KMS-11 (cell line): ENCODE results near the gene C2CD4A.

Experiments
- H2AFZ ChIP-seq: fragments of 200-600 bp; sonication (generic); 2 replicates; pipeline ENCODE4 v1.6.1; 2016; ENCODE audit warnings: antibody characterized with exemption, mixed run types, low read depth
- H3K27ac ChIP-seq: fragments of 200-600 bp; sonication (generic); 2 replicates; pipeline ENCODE4 v1.6.1; 2016; ENCODE audit warnings: mild to moderate bottlenecking, mixed run types
- H3K27me3 ChIP-seq: fragments of 200-600 bp; sonication (generic); 2 replicates; pipeline ENCODE4 v1.6.1; 2017; ENCODE audit warnings: mild to moderate bottlenecking, low read depth, mixed run types, moderate library complexity; ENCODE audit not compliant: insufficient read depth
- H3K36me3 ChIP-seq: fragments of 200-600 bp; sonication (generic); 2 replicates; pipeline ENCODE4 v1.6.1; 2017; ENCODE audit warnings: mild to moderate bottlenecking, mixed run types; ENCODE audit not compliant: insufficient read depth
- H3K4me1 ChIP-seq: fragments of 200-600 bp; sonication (generic); 2 replicates; pipeline ENCODE4 v1.6.1; 2016; ENCODE audit warnings: mild to moderate bottlenecking, low read depth, mixed run types; ENCODE audit not compliant: poor library complexity, severe bottlenecking
- H3K4me2 ChIP-seq: fragments of 200-600 bp; sonication (generic); 2 replicates; pipeline ENCODE4 v1.7.0; 2016; ENCODE audit warnings: mild to moderate bottlenecking, mixed run types
- H3K4me3 ChIP-seq: fragments of 200-600 bp; sonication (generic); IDR thresholded peaks from 2 replicates; pipeline ENCODE4 v1.6.1; 2017; ENCODE audit warnings: low read depth, low read length, mixed read lengths; ENCODE audit not compliant: insufficient read depth
- H3K79me2 ChIP-seq: fragments of 200-600 bp; sonication (generic); 2 replicates; pipeline ENCODE4 v1.6.1; 2016; ENCODE audit warnings: low read depth, mixed run types; ENCODE audit not compliant: insufficient read depth
- H3K9ac ChIP-seq: fragments of 200-600 bp; sonication (generic); 2 replicates; pipeline ENCODE4 v1.6.1; 2016; ENCODE audit warnings: mild to moderate bottlenecking, mixed run types
- H4K20me1 ChIP-seq: fragments of 200-600 bp; sonication (generic); 2 replicates; pipeline ENCODE4 v1.6.1; 2016; ENCODE audit warnings: mild to moderate bottlenecking, mixed run types; ENCODE audit not compliant: insufficient read depth
- TF ChIP-seq, protein P1 (sequence below): fragments of 200-600 bp; sonication (generic); conservative IDR thresholded peaks from 2 replicates; pipeline ENCODE4 v1.6.1; 2017; ENCODE audit warnings: low read depth, mild to moderate bottlenecking, antibody characterized with exemption, low read length, moderate library complexity, mixed read lengths

Gene C2CD4A

DNA sequence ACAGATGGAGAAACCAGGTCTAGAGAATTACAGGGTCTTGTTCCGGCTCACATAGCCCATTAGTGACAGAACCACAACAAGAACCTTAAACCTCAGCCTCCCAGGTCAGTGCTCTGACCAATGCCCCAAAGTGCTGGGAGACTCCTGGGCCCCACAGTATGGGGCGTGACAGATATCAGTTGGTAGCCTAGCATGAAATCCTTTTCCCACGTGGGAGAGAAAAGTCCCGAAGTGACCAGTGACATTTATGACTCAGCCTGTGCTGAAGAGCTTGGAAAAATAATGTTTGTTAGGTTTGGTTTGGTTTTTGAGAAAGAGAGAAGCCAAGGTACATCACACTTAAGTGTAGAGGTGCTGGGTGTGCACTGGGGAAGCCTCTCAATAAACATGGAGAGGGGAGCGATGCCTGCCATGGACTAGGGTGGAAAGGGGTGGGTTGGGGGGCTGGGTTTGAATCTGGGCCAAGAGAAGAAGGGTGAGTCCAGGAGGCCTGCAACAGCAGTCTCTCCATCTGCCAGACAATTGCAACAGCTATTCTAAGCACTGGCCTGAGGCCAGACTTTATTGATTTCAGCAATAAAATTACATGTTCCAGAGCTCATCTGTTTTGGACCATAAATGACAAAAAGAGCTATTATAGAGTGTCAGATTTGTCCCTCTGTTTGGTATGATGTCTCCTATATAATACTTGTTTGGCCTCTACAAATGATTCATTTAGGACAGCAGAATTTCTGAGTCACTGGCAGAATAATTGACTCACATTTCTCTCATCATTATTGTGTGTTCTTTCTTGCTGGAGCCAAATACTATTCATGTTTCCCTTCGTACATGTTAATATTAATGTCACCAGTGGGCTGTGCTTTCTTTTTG lies 43.4 kb downstream of the C2CD4A start:
- H2AFZ ChIP-seq, result no peak overlapping the region
- no peak overlapping the region for H3K9ac ChIP-seq
- H3K36me3 ChIP-seq, result no peaks in the 10 kb centered on the region
- H3K79me2 ChIP-seq, result no peaks in the 10 kb centered on the region
- H3K4me2 ChIP-seq, result no peak overlapping the region
- no peak overlapping the region for H3K4me3 ChIP-seq
- TF ChIP-seq, protein P1, sequence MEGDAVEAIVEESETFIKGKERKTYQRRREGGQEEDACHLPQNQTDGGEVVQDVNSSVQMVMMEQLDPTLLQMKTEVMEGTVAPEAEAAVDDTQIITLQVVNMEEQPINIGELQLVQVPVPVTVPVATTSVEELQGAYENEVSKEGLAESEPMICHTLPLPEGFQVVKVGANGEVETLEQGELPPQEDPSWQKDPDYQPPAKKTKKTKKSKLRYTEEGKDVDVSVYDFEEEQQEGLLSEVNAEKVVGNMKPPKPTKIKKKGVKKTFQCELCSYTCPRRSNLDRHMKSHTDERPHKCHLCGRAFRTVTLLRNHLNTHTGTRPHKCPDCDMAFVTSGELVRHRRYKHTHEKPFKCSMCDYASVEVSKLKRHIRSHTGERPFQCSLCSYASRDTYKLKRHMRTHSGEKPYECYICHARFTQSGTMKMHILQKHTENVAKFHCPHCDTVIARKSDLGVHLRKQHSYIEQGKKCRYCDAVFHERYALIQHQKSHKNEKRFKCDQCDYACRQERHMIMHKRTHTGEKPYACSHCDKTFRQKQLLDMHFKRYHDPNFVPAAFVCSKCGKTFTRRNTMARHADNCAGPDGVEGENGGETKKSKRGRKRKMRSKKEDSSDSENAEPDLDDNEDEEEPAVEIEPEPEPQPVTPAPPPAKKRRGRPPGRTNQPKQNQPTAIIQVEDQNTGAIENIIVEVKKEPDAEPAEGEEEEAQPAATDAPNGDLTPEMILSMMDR, result no peak
- H3K27me3 ChIP-seq, result no peaks in the 10 kb centered on the region
- H3K27ac ChIP-seq, result no peak overlapping the region
- H3K4me1 ChIP-seq, result no peaks in the 10 kb centered on the region
- no peaks in the 10 kb centered on the region for H4K20me1 ChIP-seq

DNA sequence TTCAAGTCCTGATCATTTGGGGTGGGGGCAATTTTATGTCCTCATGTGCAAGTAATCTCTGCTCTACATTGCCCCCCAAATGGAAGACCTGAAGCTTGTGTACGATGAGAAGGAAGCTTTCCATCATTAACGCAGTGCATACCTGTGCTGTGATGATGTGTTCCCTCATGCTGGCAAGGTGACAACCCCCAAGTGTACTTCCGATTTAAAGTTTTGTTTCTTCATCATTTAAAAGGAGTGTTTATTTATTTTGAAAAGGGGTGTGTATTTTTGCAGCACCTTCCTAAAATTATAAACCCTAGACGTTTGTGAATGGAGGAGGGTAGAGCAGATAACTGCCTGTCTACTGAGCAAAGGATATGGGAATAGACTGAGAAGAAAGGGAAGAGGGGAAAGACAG lies 45.3 kb downstream of the C2CD4A start:
- no peaks in the 10 kb centered on the region for H4K20me1 ChIP-seq
- H3K79me2 ChIP-seq, result no peaks in the 10 kb centered on the region
- no peaks in the 10 kb centered on the region for H3K4me1 ChIP-seq
- H3K36me3 ChIP-seq, result no peaks in the 10 kb centered on the region
- no peak overlapping the region for H2AFZ ChIP-seq
- TF ChIP-seq, protein P1, result no peak
- no peaks in the 10 kb centered on the region for H3K27me3 ChIP-seq
- H3K27ac ChIP-seq, result no peak overlapping the region
- no peak overlapping the region for H3K4me2 ChIP-seq
- no peak overlapping the region for H3K4me3 ChIP-seq
- no peak overlapping the region for H3K9ac ChIP-seq

DNA sequence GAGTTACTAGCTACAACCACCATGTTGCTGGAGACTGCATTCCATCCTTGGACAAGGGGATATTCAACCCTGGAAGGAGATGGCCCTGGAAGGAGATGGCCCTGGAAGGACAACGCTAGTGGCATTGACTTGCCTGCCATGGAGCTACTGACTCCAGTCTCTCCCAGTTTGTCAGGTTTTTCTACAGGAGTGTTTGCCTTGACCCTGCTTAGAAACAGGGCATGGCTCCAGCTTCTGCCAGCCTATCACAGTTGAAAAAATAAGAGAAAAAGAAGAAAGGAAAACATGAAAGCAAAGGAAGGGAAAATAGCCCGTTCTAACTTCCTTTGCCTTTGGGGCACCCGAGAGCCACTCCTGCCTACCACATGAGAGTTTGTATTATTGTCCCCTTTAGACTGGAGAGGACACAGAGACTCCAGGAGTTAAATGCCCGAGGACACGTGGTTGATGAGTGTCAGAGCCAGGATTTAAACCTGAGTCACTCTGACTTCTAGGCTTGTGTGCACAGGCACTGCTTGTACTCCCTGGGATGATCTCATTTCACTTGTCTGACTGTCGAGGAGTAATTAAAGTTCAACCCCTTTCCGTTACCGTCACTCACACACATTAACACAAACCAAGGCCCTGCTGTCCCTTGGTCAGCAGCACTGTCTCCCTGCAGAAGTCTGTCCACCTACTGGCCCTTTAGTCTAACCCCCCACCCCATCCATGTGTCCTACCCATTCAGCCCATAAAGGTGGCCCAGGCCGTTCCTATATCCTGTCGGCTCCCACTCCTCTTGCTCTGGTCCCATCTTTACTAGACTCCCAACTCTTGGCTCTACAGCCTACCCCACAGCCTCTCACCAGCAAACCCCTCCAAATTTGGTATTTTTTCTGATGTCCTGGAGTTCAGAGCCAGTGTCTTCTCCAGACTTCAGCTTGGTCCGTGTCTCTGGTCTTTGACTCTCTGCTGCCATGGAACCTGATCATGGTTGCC lies 46.1 kb downstream of the C2CD4A start:
- TF ChIP-seq, protein P1, result no peak
- H3K4me1 ChIP-seq, result no peaks in the 10 kb centered on the region
- H3K4me2 ChIP-seq, result no peak overlapping the region
- no peaks in the 10 kb centered on the region for H3K79me2 ChIP-seq
- H3K9ac ChIP-seq, result no peak overlapping the region
- H3K4me3 ChIP-seq, result no peak overlapping the region
- H3K27me3 ChIP-seq, result no peaks in the 10 kb centered on the region
- no peaks in the 10 kb centered on the region for H3K36me3 ChIP-seq
- no peak overlapping the region for H2AFZ ChIP-seq
- no peaks in the 10 kb centered on the region for H4K20me1 ChIP-seq
- H3K27ac ChIP-seq, result no peak overlapping the region

DNA sequence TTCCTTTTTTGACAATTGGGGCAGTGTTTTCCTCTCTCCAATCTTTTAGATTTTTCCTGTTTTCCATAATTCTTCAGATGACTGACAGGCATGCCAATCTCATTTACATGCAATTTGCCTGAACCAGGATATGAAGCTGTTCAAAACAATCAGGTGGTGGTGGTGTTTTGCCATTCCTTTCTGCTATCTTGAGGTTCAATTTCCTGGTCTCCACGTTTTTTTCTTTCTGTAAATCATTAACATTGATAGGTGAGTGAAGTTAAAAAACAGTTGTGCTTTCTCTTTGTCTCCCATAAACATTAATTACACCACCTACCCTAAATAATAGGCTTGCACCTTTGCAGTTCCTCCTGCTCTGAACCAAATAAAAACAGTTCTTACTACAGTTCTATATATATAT lies 49.1 kb downstream of the C2CD4A start:
- Histone ChIP-seq H3K79me2 (no peaks in the 10 kb centered on the region), H3K4me2 (no peak overlapping the region)

More for the DNA sequence above, 49.1 kb downstream of the C2CD4A start:
- Histone ChIP-seq H3K4me3 (no peak overlapping the region), H3K36me3 (no peaks in the 10 kb centered on the region), H3K27me3 (no peaks in the 10 kb centered on the region), H3K4me1 (no peaks in the 10 kb centered on the region), H3K27ac (no peak overlapping the region), H4K20me1 (no peaks in the 10 kb centered on the region), H2AFZ (no peak overlapping the region), H3K9ac (no peak overlapping the region)
- TF ChIP-seq, protein P1, result no peak
